GM19328 (cell line): ENCODE results near the gene FOXP1.

Experiments used
- ATAC-seq: cut with Tn5 transposase; IDR thresholded peaks from one replicate; pipeline ENCODE4 v1.9.1; 2021; ENCODE audit warnings: mild to moderate bottlenecking, moderate library complexity; ENCODE audit not compliant: unreplicated experiment

FOXP1 gene

DNA sequence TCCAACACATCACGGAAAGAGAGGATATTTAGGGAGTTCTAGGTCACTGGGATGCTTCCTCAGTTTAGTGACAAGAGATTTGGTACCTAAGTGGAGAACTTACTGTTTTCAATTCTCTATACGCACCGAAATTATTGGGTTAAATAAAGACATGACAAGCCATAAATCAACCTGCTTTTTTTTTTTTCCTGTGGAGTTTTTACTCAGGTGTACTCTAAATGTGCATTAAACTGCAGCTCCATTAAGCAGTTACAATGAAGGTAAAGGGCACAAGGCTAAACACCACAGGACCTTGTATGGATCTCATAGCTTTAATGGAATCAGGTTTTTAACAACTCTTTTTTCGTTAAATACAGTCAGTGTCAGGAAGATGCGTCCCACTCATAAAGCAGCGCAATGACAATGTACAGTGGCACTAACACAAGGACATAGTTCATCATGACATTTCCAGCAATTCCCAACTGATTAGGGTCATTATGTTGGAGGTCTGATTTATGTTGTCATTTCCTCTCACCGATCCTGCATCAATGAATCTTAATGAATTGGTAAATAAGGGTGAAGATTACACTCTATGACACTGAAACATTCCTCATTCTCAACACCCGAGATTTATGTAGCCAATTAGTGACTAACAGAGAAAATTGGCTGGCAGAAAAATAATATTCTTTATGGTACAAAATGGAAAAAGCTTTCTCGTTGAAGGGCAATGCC is 355.2 kb downstream of the FOXP1 start:
- ATAC-seq, result no peak

DNA sequence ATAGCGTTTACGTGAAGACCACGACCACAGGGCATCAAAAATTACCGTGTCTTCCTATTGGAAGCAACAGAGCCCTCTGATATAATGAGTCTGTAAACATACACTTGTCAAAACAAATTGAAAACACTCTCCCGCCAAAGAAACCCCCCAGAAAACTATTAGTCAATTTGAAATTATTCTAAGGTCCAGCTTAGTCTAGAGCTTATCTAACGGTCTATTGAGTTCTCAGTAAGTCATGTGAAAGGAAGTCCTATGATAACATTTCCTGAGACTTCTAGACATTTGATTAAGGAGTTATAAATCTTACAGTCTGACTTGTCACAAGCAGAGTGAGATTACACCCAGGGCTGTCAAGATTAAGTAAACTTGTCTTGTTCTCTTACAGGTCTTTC is 356.3 kb downstream of the FOXP1 start:
- ATAC-seq, result no peak

DNA sequence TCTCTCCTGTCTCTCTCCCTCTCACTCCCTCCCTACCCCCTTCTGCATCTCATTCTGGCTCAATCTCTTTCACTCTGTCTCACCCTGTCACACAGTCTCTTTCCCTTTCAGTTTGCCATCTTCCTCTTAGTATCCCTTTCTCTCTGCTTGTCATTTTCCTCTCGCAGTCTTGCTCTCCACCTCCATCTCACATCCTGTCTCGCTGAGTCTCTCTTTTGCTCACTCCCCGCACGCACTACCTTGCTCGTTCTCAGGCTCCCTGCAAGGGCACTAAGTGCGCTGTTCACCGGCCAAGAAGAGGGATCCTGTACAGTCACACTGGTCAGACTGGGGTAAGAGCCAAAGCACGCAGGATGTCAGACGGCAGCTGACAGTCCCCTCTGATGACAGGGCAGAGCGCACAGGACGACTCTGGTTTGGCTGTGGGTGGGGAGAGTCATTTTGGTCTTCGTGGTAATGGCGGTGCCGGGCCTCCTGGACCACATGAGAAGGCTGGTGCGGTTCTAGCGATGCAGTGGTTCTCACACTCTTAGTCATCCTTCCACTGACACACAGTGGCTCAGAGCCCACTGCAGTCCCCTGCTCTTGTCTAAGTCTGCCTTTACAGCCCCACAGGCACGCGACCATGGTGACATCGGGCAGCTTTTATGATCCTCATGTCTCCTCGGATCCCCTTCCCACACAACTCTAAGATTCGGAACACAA is 356.8 kb downstream of the FOXP1 start:
- peak; percentile 91 for ATAC-seq

DNA sequence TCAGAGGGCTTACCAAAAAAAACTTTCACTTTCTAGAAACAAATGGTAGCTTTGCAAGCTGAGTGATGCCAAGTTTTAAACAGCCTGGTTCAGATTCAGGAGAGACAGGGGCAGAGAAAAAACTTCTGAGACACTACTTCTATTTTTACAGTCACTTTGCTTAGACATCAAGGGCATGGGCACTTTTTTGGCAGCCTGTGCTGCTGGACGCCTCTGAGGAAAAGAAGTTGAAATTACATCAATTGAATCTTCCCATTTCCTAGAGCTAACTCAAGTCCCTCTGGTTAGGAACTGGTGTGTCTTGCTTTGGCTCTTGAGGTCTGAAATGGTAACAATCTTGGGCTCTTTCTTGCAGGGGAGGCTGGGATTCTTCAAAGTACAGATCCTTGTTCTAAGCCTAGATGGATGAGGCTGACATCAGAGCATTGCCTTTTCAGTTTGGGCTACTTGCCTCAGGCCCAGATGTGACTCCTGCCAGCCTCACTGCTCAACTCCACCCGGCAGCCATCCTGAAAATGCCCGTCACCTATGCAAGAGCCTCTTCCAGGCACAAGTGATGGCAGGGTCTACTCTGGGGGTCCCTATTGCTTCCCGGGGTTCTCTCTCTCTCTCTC is 357.5 kb downstream of the FOXP1 start:
- ATAC-seq, result peak; percentile 2

DNA sequence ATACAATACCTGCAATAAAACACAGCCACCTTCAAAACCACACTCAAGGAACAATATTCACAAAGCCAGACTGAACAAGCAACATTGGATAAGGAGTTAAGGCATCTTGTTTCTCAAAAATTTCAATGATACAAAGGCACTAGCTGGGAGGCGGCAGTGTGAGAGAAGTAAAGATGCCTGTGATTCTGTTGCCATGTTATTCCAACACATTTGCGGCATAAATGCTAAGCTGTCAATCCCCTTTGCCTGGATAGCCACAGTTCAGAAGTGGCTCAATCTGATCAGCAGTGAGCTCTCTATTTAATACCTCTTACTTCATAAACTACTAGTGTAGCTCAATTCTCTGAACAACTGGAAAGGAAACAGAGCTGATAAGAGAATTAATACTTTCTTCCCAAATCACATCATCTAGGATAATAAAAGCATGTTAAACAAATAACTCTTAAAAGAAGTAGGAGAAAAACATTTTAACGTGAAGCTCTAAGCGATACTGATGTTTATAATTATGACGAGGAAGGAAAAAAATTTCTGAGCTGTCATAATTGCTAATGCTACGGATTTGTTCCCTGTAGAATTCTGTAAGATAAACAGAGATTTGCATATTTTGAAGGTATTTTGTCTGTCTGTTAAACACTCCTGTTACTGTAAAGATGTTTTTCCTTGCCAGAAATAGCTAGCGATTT is 358.4 kb downstream of the FOXP1 start:
- ATAC-seq, result no peak

DNA sequence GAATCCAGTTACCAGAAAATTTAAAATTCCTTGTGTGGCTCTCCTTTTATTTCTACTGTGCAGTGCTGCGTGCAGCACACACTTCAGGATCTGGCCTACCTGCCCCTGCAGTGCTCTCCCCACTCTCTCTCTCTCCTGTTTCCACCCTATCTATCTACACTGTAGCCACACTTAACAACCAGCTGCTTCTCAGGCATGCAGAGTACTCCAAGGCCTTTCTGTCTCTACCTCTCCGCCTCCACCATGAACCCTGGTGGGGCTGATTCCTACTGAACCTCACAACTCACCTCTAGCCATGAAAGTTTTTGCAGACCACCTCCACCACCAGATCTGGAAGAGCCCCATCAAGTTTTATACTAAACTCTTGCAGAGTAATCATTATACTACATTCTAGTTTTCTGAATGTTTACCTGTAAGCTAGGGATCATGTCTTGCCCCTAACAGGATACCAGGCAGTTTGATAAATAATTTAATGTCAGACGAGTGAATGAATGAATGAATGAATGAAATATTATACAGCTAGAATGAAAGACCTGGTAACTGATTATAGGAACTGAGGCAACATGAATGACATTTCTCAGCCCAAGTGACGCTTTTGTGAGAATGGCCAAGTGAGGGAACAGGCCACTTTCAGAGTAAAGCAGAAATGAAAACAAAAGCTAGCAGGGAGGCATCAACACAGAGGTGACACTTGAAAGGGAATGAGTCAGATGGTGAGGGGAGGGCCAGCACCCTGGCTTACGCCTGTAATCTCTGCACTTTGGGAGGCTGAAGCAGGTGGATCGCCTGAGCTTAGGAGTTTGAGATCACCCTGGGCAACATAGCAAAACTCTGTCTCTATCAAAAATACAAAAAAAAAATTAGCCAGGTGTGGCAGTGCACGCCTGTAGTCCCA is 363.5 kb downstream of the FOXP1 start:
- no peak for ATAC-seq

DNA sequence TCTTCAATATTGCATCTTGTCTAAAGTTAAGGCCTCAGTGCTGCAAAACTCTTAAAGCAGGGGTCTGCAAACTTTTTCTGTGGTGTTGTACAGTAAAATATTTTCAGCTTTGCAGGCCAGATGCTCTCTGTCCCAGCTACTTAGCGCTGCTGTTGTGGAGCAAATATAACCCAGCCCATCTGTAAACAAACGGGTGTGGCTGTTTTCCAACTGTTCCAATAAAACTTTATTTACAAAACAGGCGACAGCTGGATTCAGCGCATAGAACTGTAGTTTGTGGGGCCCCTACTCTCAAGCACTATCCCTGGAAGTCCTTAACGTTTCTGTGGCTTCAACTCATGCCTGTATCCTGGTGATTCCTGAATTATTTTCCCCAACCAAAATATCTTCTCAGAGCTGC is 365.0 kb downstream of the FOXP1 start:
- no peak for ATAC-seq

DNA sequence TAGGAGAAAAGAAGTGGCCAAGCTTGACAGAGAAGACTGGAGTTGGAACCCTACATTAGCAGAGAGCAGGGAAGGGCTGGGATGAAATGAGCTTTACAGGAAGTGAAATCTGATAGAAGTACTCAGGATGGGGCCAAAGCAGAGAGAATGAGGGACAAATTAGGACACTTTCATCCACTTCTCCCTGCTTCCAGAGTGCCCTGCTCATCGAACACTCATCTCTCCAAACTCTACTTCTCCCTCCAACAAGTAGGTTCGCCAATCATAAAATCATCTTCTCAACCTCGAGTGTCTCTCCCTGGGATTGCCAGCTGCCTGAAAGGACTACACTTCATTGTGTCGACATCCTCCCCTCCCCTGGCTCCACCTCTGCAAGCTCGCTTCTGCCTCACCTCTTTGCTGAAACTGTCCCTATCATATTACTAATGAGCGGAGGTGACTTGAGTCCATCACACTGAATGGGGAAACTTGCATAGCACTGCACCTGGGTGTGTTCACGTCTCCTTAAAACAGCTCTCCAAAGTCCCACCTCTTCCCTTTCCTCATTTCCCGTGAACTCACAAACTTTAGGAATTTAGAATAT is 365.8 kb downstream of the FOXP1 start:
- ATAC-seq, result no peak

DNA sequence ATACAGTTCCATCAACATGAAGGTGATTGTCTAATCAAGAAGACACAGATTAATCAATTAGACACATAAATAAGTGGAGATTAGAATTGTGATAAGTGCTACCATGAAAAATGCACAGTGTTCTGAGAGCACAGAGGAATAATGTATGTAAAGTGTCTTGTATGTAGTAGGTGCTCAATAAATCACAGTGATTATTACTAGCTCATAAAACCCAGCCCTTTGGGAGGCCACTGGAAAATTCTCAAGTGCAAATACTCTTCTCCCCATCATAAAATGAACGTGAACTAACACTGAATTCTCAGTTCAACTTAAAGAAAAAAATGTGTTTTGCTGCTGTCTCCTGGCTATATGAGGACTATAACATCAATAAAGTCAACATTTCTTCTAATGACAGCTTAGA is 368.2 kb downstream of the FOXP1 start:
- no peak for ATAC-seq

DNA sequence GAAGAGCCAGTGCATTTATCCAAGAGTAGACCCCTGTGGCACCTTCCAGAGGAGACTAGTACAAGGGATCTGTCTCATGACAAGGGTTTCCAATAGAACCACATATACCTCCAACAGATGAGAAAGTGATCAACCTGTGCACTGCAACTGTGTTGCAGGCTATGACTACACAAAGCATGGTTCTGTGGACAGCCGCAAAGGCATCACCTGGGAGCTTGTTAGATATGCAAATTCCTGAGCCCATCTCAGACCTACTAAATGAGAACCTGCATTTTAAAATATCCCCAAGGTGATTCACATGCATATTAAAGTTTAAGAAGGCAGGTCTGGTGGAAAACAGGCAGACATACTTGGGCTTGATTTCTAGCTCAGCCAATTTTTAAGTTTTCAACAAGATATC is 368.7 kb downstream of the FOXP1 start:
- ATAC-seq, result no peak

DNA sequence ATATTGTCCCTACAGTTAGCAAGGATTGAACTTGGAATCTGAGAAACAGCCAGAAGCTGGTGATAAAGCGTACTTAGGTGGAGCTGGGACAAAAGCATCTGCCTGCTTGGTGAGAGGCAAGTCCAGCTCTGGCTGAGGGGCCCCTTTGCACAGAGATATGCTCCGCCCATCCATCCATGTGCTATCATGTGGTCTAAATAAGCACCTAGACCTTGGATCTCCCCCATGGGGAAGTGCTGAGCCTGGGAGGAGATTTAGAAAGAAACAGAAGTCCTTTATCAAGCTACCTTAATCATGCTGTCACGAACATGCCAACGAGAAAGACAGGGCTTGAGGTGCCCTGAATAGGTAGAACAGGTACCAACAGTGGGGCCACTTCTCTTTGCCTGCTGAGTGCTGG is 369.5 kb downstream of the FOXP1 start:
- no peak for ATAC-seq

DNA sequence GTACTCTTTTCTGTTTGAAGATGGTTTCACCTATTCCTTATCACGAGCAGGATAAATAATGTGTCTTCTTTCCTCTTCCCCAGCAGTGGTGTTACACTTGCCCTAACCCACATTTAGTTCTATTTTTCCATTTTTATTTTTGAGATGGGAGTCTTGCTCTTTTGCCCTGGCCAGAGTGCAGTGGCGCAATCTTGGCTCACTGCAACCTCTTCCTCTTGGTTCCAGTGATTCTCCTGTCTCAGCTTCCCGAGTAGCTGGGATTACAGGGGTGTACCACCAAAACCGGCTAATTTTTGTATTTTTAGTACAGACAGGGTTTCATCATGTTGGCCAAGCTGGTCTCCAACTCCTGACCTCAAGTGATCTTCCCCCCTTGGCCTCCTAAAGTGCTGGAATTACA is 372.4 kb downstream of the FOXP1 start:
- no peak for ATAC-seq

DNA sequence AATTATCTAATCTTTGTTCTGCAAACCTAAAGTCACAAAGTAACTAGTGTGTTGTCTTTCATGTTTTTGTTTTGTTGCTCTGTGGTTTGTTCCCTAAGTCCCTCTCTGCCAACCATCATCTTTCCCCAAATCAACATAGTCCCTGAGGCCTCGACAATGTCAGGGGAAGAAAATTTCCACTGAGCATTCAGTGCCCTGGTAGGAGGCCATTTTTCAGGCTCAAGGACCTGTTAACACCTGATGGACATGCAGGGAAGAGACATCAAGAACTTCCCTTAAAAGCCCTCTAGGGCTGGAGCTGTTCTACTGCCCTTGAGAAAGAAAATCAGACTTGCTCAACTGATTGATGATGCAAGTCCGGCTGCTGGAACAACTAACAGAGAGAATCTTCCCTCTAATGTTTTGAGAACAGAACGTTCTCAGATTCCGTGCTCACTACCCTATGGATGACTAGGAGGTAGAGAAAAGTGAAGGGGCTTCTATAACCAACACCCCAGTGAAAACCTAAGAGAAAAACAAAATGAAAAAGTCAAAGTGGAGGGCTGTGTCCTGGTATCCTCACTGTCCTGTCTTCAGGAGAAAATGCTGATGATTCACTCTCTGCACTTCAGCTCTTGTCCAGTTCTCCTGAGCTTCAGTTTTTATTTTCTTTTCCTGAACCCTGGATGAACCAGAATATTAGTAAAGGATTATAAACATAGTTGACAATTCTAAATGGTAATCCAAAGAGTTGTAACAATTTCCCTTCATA is 373.1 kb downstream of the FOXP1 start:
- no peak for ATAC-seq

DNA sequence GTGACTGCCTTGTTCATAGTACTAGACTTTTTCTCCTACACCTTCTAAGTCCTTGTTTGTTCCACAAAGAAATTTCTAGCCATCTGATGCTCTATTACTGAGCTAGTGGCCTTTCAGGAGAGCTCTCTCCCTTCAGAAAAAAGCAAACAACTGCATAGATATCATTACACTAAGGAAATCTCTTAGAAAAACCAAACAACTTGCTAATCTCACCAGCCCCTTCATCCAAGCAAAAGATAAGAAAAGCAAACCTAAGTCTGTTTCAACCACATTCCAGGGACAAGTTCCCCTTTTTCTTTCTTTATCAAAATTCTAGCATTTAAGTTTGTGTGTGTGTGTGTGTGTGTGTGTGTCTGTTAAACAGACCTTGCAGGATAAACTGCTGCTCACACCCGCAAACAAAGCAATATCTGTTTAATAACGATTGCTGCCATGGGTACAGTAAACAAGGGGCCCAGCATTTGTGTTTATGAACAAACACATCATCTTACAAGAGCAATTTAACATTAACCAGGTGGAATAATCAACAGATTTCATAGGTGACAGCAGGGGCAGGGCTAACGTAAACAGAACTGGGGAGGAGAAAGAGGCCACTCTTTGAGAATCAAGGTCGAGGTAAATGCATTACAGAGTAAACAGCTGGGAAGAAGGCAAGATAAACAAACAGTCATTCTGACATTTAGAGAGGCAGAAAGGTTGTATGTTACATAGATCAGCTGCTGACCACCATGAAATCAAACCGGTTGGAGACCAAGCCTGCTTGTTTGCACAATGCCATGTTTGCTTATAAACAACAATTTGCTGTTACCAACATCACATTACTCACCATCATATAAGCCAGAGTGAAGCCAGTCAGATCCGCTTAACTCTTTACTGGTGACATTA is 375.1 kb downstream of the FOXP1 start:
- ATAC-seq, result no peak

DNA sequence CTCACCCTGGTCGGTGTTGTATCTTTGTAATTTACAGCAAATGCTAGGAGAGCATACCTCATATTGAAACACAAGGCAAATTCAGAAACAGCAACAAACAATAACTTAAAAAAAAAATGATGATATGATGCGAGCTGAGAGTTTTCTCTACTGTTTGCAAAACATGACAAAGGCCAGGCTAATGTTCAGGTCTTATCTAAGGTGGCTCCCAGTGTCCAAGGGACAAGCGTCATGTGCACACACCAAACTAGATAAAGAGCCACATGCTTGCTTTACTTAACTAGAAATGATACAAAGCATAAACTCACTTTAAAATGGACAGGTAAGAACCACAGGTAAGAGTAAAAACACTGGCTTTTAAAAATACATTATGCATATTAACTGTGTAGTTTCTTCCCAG is 375.9 kb downstream of the FOXP1 start:
- ATAC-seq, result no peak

DNA sequence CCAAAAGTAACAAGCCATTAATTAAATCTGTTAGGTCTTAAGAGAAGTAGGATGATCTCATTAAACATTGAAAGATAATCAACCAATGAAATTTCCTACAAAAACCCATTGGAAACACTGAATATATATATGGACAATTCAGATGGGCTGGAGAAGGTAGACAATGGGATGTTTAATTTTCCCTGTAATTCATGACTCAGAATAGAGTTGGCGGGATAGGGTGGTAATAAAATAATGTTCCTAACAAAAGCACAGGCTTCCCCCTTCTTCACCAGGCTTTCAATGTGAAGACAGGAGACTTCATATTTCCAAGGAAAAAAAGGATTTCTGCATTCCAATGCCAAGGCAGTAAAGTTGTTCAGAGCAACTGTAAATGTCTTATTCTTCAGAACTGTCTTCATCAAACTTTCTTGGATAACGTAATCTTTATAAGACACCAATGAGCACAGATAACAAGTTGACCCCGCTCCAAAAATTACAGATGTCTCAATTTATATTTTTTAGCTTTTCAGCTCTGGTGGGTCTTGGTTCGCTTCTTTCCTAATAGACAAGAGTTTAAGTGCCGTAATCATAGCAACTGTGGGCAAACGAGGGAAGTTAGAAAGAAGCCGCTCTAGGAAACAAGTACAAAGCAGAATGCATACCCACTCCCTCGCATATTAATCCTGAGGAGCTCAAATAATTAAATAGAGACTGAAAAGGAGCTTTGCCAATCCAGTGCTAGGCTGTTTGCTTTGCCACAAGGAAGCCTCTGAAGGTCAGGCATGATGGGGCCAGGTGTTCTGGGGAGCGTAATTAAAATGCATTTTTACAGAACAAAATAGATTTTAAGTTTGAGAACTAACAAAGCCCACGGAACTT is 377.0 kb downstream of the FOXP1 start:
- ATAC-seq, result no peak

DNA sequence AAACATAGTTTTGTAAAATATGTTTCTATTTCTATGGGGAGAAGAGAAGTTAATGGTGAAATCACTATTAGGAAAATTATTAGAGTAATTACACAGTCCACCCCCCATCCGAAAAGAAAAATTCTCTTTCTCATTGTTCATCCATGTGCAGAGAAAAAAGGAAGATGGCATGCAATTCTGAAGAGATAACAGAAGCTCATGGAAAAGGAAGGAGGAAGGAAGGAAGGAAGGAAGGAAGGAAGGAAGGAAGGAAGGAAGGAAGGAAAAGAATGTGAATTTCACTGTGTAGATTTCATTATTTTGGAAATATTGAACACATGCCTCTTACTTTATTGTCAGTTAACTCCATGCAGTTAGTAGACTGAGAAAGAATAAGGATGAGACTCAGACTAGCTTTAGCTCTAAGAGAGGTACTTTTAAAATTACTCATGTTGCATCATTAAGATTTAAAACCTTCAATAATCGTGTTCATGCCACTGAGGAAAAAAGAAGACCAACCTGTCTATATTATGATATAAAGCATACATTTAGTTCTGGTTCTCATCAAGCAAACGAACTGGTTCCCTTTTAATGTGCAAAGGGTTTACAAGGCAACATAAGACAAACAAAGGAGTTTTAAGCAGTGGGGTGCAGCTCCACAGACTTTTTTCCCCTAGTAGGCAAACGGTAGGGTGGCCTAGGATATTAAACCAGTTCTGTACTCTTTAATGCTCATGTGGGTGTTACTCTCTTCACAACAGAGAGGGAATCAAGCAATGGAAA is 379.6 kb downstream of the FOXP1 start:
- no peak for ATAC-seq
